AG10803 (cell line): ENCODE data around the gene SMIM11.

Experiments used
- DNase-seq: peaks from one replicate; pipeline ENCODE4 v3.0.0; 2010; ENCODE audit warnings: low read depth
- H3K4me3 ChIP-seq: 2 replicates; pipeline ENCODE4 v1.5.1; 2011; ENCODE audit warnings: mild to moderate bottlenecking, low read length, control low read depth
- TF ChIP-seq, protein P1 (sequence below): conservative IDR thresholded peaks from 2 replicates; pipeline ENCODE4 v1.5.1; 2011; ENCODE audit warnings: mild to moderate bottlenecking, low read length, control low read depth, inconsistent platforms

Gene SMIM11

DNA sequence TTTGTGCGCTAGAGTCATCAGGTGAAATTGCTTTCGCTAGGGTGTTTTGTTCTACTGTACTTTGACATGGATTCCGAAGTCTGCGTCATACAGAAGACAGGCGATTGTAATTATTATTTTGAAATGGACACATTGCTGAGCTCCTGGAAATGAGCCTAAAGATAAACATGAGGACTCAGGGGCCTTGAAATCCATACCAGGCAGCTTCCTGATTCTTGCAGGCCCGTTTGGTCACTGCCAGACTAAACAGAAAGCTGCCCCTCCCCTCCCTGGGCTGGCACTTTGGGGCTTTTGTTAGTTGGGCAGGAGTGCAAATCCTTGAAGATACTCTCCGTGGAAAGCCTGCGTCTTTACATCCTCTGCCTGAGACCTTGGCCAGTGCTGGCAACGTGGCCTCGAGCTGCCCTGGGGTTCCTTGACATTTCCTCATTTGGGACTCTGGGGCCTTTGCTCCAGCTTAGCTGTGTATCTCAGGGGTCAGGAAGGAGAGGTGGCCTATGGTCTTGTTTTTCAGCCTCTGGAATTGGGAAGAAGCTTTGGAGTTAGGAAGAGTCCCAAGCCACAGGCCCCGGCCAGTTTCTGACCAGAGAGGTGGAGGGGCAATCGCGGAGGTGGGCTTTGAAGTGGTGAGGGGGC lies 38.4 kb upstream of the SMIM11 start:
- TF ChIP-seq, protein P1, sequence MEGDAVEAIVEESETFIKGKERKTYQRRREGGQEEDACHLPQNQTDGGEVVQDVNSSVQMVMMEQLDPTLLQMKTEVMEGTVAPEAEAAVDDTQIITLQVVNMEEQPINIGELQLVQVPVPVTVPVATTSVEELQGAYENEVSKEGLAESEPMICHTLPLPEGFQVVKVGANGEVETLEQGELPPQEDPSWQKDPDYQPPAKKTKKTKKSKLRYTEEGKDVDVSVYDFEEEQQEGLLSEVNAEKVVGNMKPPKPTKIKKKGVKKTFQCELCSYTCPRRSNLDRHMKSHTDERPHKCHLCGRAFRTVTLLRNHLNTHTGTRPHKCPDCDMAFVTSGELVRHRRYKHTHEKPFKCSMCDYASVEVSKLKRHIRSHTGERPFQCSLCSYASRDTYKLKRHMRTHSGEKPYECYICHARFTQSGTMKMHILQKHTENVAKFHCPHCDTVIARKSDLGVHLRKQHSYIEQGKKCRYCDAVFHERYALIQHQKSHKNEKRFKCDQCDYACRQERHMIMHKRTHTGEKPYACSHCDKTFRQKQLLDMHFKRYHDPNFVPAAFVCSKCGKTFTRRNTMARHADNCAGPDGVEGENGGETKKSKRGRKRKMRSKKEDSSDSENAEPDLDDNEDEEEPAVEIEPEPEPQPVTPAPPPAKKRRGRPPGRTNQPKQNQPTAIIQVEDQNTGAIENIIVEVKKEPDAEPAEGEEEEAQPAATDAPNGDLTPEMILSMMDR, result no peak
- H3K4me3 ChIP-seq, result no peak overlapping the region
- peak; percentile 74 for DNase-seq

DNA sequence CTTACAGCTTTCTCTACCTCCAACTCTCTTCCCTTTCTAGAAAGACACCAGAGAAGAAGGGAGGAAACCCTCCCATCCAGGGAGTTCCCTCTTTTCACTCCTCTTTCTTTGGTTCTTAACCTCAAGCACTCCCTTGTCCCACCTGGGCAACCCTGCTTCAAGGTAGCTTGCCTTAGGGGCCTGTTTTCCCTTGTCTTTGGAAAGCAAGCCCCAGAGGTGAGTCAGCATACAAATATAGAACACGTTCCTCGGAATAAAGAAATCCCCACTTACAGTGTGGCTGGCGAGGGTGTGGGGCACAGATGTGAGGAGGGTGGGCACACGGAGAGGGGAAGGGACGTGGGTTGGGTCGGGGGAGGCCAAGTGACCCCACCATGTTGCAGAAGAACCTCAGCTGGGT lies 37.6 kb upstream of the SMIM11 start:
- DNase-seq, result no peak
- TF ChIP-seq, protein P1, result no peak

DNA sequence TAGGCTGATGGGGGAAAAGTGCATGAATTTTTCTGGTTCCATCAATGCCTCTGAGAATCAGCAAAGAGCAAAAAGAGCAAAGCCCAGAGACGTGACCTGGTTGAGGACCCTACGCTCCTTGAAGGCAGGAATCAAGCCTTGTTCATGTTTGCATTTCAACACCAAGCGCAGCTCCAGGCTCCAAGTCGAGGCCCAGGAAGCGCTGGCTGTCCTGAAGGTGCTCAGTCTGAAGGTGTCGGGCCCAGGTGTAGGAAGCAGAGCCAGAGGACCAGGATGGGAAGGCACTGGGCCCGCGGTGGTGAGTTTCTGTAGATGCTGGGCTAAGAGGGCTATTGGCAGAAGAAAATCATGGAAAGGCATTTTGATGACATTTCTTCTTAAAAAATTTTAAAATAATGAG lies 37.1 kb upstream of the SMIM11 start:
- no peak for DNase-seq
- TF ChIP-seq, protein P1, result no peak
- H3K4me3 ChIP-seq, result no peak overlapping the region

More for the DNA sequence above, 37.6 kb upstream of the SMIM11 start:
- no peak overlapping the region for H3K4me3 ChIP-seq

DNA sequence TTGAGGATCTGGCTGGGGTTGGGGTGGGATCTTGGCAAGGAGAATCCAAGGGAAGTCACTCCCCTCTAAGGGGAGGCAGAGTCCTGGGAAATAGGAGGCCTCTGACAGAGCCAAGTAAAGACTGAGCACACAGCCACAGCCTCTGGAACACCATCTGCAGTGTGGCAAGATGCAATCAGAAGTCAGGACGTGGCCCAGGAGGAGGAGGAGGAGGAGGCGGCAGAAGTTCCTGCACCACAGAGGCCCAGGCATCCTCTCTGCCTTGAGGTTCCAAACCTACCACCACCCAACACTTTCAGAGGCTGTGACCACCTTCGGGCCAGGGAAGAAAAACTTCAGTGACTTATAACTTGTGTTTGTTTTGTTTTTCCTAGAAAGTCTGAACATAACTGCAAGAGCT lies 35.2 kb upstream of the SMIM11 start:
- H3K4me3 ChIP-seq, result no peak overlapping the region
- TF ChIP-seq, protein P1, result no peak
- no peak for DNase-seq

DNA sequence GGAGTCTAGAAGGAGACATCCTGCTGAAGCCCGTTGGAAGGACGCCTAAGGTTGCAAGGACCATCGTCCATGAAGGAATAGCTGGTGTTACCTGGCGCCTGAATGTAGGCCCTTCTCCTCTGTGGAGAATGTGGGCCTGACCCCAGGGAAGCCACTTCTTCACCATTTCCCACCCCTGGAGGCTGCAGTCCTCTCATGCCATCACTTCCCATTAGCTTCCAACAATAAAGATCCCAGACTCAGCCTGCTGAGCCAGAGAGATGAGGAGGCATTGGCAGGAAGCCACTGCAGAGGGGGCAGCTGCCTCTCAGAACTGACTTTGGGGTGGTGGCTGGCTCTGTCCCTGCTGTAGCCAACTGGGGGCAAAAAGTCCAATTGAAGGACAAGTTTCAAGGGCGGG lies 32.8 kb upstream of the SMIM11 start:
- DNase-seq, result no peak
- H3K4me3 ChIP-seq, result no peak overlapping the region
- TF ChIP-seq, protein P1, result no peak

DNA sequence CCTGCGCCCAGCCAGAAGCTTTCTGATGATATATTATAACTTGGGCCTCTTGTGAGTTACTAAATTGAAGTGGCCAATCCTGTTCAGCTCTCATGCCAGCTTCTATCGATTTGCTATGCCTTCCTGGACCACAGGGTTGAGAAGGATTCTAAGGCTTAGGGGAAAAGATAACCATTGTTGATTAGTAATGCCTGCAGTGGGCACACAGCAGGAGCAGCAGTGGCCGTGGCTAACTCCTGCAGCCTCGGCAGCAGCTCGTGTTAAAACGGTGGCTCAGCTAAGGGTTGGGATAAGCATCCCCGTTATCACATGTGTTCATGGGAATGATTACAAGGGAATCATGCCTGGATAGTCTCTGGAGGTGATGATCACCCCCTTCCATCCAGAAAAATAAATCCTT lies 32.0 kb upstream of the SMIM11 start:
- DNase-seq, result no peak
- TF ChIP-seq, protein P1, result no peak
- H3K4me3 ChIP-seq, result no peak overlapping the region

DNA sequence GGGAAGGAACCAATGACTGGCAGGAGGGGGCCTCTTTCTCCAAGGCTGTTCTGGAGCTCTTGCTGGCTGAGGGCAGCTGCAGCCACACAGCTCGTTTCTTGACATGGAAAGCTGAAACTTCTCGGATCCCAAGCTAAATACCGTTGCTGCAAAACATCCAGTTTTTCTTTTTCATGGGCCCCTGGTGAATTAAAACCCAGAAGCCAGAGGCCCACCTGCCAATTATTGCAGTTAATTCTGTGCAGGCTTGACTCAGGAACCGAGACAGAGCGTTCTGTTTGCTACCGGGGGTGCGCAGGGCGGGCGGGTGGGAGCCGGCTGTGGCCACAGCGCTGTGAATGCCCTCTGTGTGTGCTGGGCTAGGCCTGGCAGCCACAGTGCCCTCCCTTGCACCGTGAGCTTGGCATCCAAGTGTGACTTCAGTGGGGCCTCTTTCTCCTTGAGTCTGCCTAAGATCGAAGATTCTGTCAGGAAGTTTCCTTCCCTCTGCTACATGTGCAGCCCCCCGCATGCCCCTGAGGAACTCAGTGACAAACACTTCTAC lies 31.4 kb upstream of the SMIM11 start:
- no peak for DNase-seq
- no peak overlapping the region for H3K4me3 ChIP-seq
- TF ChIP-seq, protein P1, result no peak
